ACHN (cell line): ENCODE measurements around the gene TMEM209.
"Not testable (repeated sequence)": the region's sequence is repeated elsewhere in the genome, so short reads cannot be mapped to it uniquely, and the experiment has no call there.

Experiments used
- DNase-seq: peaks from one replicate; pipeline ENCODE4 v3.0.0-alpha.2; 2015
- in situ Hi-C: cut with HindIII; loops from 2 replicates; pipeline ENCODE4 v1.10.0; 2017; ENCODE audit warnings: low sequenced_read_pairs, low pct_ligation_motif_present, low pct_unique_long_range_greater_than_20kb

Gene TMEM209

DNA sequence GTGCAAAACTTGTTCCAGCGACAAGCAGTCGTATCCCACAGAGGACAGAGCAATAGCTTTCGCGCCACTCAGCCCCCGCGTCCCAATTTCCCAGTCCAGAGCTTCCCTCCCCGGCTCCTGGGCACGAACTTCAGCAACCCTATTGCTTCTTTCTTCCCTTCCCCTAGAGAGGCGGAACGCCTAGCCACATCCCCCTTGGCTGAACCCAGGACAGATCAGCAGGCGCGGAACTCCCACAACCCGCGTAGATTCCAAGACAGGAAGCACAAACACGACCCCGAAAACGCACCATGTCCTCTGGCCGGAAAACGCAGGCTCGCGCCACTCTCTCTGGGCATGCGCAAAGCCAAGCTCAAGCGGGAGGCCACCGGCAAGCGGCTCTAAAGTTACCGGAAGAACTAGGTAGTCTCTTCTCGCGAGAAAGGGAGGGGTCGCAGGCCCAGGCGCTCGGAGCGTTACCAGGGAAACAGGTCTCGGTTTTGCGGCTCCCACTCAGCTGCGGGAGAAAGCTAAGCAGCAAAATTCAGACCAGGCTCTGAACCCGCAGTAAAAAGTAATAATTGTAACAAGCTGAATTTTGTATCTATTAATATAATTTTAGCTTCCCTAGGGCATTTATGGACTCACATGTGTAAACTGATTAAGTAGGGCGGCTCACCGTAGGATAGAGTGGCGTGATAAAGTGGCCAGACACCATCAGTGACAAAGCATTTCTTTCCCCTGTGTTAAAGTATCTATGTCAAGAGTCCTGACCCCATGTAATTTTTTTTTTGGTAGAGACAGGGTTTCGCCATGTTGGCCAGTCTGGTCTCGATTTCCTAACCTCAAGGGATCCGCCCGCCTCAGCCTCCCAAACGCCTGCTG, at the start of gene TMEM209:
TMEM209 (minus strand) TSS at position 323 of the 864 bp plus-strand sequence; CDS start at position 292, 31 bp downstream.
- DNase-seq, result peak; percentile 100
- in situ Hi-C loops, result no loop called here

GRCh38 chr7:130254555-130254954, 49.3 kb upstream of the TMEM209 start:
- in situ Hi-C loops, result no loop called here
- DNase-seq, result no peak

DNA sequence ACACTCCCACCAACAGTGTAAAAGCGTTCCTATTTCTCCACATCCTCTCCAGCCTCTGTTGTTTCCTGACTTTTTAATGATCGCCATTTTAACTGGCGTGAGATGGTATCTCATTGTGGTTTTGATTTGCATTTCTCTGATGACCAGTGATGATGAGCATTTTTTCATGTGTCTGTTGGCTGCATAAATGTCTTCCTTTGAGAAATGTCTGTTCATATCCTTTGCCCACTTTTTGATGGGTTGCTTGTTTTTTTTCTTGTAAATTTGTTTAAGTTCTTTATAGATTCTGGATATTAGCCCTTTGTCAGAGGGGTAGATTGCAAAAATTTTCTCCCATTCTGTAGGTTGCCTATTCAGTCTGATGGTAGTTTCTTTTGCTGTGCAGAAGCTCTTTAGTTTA, 44.4 kb upstream of the TMEM209 start:
- in situ Hi-C loops, DNase-seq: not testable (repeated sequence)

DNA sequence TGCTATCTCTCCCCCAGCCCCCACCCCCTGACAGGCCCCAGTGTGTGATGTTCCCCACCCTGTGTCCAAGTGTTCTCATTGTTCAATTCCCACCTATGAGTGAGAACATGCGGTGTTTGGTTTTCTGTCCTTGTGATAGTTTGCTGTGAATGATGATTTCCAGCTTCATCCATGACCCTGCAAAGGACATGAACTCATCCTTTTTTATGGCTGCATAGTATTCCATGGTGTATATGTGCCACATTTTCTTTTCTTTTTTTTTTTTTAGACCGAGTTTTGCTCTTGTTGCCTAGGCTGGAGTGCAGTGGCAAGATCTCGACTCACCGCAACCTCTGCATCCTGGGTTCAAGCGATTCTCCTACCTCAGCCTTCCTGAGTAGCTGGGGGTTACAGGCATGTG, 43.6 kb upstream of the TMEM209 start:
- in situ Hi-C loops, DNase-seq: not testable (repeated sequence)

- in situ Hi-C loops, DNase-seq: not testable (repeated sequence)
Observed at GRCh38 chr7:130246491-130246890, 41.3 kb upstream of the TMEM209 start.

- DNase-seq, in situ Hi-C loops: not testable (repeated sequence)
Observed at GRCh38 chr7:130243486-130243885, 38.3 kb upstream of the TMEM209 start.

GRCh38 chr7:130242198-130243014, 37.2 kb upstream of the TMEM209 start:
- in situ Hi-C loops, result no loop called here
- DNase-seq, result peak; percentile 45

GRCh38 chr7:130240240-130240639, 35.0 kb upstream of the TMEM209 start:
- DNase-seq, result no peak
- in situ Hi-C loops, result no loop called here

DNA sequence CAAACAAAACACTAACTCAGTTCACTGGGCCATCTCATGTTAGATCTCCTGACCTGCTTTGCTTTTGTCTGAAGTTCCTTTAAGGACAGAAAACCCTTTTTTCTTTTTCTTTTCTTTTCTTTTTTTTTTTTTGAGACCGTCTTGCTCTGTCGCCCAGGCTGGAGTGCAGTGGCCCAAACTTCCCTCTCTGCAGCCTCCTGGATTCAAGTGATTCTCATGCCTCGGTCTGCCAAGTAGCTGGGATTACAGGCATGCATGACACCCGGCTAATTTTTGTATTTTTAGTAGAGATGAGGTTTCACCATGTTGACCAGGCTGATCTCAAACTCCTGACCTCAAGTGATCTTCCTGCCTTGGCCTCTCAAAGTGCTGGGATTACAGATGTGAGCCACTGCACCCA, 31.2 kb upstream of the TMEM209 start:
- in situ Hi-C loops, DNase-seq: not testable (repeated sequence)

DNA sequence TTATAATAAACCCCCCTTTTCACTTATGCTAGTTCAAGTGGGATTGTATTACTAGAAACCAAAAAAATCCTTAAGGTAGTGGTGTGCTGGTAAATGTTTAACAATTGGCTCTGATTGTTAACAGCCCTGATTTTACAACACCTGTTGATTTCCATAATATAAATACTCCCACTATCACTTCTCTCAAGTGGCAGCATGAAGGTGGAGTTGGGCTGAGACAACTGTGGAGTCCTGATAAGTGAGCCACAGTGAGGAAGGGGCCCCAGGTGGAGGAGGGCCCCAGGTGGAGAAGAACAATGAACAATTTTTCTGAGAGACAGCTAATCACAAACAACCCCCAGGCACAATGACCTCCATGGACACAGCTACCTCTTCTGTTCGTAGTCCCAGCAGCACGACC, 28.9 kb upstream of the TMEM209 start:
- in situ Hi-C loops, result no loop called here
- DNase-seq, result no peak

- in situ Hi-C loops, result no loop called here
Observed at GRCh38 chr7:130232209-130232608, 27.0 kb upstream of the TMEM209 start.

DNA sequence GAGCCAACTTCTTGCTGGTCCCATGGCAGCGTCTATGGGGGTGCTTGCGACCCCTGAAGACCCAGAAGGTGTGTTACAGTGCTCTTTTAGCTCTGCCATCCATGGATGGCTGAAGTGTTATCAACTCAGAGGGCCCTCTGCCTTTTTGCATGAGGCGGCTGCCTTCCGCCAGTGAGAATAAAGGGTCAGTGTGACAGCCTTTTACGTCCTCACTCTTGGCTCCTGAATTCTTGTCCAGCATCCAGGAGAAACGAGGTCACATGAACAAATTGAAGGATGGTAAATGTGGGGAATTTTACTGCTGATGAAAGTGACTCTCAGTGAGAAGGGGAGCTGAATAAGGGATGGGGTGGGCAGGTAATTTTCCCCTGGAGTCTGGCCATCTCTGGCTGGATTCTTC, 26.6 kb upstream of the TMEM209 start:
- no peak for DNase-seq
- in situ Hi-C loops, result no loop called here

More at GRCh38 chr7:130232209-130232608, 27.0 kb upstream of the TMEM209 start:
- no peak for DNase-seq

DNA sequence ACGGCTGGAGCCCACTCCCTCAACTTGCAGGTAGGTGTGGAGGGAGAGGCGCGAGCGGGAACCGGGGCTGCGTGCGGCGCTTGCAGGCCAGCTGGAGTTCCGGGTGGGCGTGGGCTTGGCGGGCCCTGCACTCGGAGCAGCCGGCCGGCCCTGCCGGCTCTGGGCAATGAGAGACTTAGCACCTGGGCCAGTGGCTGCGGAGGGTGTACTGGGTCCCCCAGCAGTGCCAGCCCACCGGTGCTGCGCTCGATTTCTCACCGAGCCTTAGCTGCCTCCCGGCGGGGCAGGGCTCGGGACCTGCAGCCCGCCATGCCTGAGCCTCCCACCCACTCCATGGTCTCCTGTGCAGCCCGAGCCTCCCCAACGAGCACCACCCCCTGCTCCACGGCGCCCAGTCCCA, 24.8 kb upstream of the TMEM209 start:
- DNase-seq, in situ Hi-C loops: not testable (repeated sequence)

DNA sequence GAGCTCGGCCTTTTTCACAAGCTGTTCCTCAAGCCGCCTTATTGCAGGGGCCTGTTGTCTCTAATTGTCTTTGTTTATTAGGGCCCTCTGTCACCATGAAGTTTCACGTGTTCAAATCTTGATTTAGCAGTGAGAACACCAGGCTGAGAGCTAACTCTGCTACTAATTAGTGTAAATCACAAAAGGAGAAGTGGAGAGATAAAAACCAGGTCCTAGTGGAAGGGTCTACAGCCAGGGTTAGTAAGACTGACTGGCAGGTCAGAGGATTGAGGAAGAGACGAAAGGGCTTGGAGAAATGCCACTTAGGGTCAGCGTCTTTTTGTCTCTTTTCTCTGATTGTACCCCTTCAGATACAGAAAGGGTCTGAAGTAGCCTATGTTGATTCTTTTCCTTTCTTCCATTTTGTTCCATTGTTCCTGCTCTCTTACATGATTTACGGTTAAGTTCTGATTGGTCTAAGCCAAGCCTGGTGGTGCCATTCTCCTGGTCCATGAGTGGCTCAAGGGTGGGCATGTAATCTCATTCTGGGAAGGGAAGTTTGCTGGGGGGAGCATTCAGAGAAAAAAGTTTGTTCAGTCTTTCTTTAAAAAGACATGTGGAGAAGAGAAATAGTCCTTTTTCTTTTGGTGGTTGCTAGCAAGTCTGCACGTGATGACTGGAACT, 23.8 kb upstream of the TMEM209 start:
- DNase-seq, result no peak
- in situ Hi-C loops, result no loop called here

- no peak for DNase-seq
- in situ Hi-C loops, result no loop called here
Observed at GRCh38 chr7:130227883-130228575, 22.8 kb upstream of the TMEM209 start.

- no peak for DNase-seq
- in situ Hi-C loops, result no loop called here
Observed at GRCh38 chr7:130226333-130226732, 21.1 kb upstream of the TMEM209 start.

GRCh38 chr7:130224923-130225322, 19.7 kb upstream of the TMEM209 start:
- in situ Hi-C loops, DNase-seq: not testable (repeated sequence)

DNA sequence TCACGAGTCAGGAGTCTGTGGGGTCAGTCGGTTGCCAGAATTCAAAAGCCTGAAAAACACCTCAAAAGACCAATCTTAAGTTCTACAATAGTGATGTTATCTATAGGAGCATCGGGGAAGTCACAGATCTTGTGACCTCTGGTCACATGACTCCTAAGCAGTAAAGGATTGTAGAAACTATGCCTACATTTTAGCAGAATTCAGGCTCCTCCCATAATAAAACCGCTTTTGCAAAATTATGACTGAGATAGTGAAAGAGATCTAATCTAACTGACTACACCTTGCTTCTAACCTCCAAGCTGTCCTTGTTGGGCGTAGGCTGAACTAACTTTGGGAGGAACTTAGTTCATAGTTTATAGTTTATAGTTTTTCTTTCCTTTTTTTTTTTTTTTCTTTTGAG, 19.0 kb upstream of the TMEM209 start:
- in situ Hi-C loops, result no loop called here
- no peak for DNase-seq
